Spleen (tissue), 11 donors: ENCODE measurements around the gene TRA2A. TPM values are rescaled to one million over a fixed set of nuclear protein-coding genes. Genes with fewer than 3 reads are reported as not detected.
"Not testable (repeated sequence)": the region's sequence is repeated elsewhere in the genome, so short reads cannot be mapped to it uniquely, and the experiment has no call there.

Source experiments
- DNase-seq: peaks from one replicate; pipeline ENCODE4 v3.0.0-alpha.2; 2020
- H3K27ac ChIP-seq, 8 donors: fragments of 200-600 bp; sonication (generic) in 7 of 8; 1 replicate in 4 of 8; 2 replicates in 4 of 8; pipeline versions ENCODE4 v1.5.0 to v1.8.0; 2016 to 2021; ENCODE audit warnings: inconsistent platforms in 4 of 8, mild to moderate bottlenecking in 4 of 8, moderate library complexity in 1 of 8
- H3K27me3 ChIP-seq, 7 donors: fragments of 200-600 bp; sonication (generic) in 6 of 7; replicated peaks in 1 of 7; 1 replicate in 4 of 7; 2 replicates in 3 of 7; pipeline versions ENCODE4 v1.5.0 to v1.8.0; 2016 to 2021; ENCODE audit warnings: inconsistent platforms in 3 of 7, mild to moderate bottlenecking in 1 of 7
- H3K36me3 ChIP-seq, 6 donors: fragments of 200-600 bp; sonication (generic) in 5 of 6; 1 replicate in 4 of 6; 2 replicates in 2 of 6; pipeline versions ENCODE4 v1.5.0 to v1.8.0; 2016 to 2021; ENCODE audit warnings: inconsistent platforms in 2 of 6
- H3K4me1 ChIP-seq, 6 donors: fragments of 200-600 bp; sonication (generic) in 5 of 6; 1 replicate in 3 of 6; 2 replicates in 3 of 6; pipeline versions ENCODE4 v1.5.0 to v1.8.0; 2016 to 2021; ENCODE audit warnings: inconsistent platforms in 3 of 6
- H3K4me3 ChIP-seq, 8 donors: fragments of 200-600 bp; sonication (generic) in 7 of 8; 1 replicate in 4 of 8; 2 replicates in 4 of 8; pipeline versions ENCODE4 v1.5.0 to v1.8.0; 2016 to 2021; ENCODE audit warnings: inconsistent platforms in 4 of 8, mild to moderate bottlenecking in 4 of 8, moderate library complexity in 2 of 8
- H3K9me3 ChIP-seq, 8 donors: fragments of 200-600 bp; sonication (generic) in 7 of 8; 1 replicate in 4 of 8; 2 replicates in 4 of 8; pipeline versions ENCODE4 v1.5.0 to v1.8.0; 2016 to 2021; ENCODE audit warnings: inconsistent platforms in 4 of 8
- POLR2A ChIP-seq, 3 donors: fragments of 450-650 bp; IDR thresholded peaks; one replicate each; pipeline ENCODE4 v1.5.1; 2017; ENCODE audit warnings: antibody characterized with exemption in 3 of 3, mild to moderate bottlenecking in 1 of 3
- POLR2AphosphoS5 ChIP-seq, 3 donors: sonication (generic); formaldehyde crosslinking; IDR thresholded peaks; one replicate each; pipeline ENCODE4 v1.5.1; 2017; ENCODE audit warnings: antibody characterized with exemption in 3 of 3
- WGBS, 5 donors: extraction: QIAGEN DNeasy Blood & Tissue Kit in 3 of 5; methylation state at CpG; one replicate each; pipeline versions ENCODE4 v1.1.5 to v1.1.7; 2013 to 2018; 5-methylcytosine and 5-hydroxymethylcytosine counted together
- intact Hi-C: fragments of 100-400 bp; cut with DNase I; formaldehyde crosslinking; loops from one replicate; pipeline ENCODE4 v1.15.0; 2023; ENCODE audit warnings: low total_unique reads
- polyA plus RNA-seq, 3 donors: library from polyadenylated mRNA; stranded (reverse); fragments of 200-250 nt; gene quantifications; one replicate each; pipeline ENCODE4 v1.2.1, GENCODE V29; 2013
- total RNA-seq, 7 donors: library from RNA; depleted of rRNA in 3 of 7; stranded (reverse); fragments of >200 nt in 3 of 7; fragmentation: NEBNext Ultra II Directional in 4 of 7; extraction: Animal tissue kit (Norgen Biotek cat#: 25700) in 4 of 7; gene quantifications; one replicate each; pipeline versions ENCODE4 v1.1.0 to v1.2.1, GENCODE V29; 2016 to 2021
- TF ChIP-seq, protein P1 (sequence below), 11 experiments: fragments of 200-600 bp in 7 of 11; fragments of 450-650 bp in 4 of 11; sonication (generic) in 4 of 11; IDR thresholded peaks in 8 of 11; conservative IDR thresholded peaks in 3 of 11; 1 replicate in 7 of 11; 2 replicates in 4 of 11; pipeline versions ENCODE4 v1.4.0 to v1.8.0; 2016 to 2021; ENCODE audit warnings: antibody characterized with exemption in 11 of 11, inconsistent platforms in 4 of 11, mild to moderate bottlenecking in 1 of 11
- donor health status: healthy with polysubstance abuse.
- donor health status: DM: no; HTN: no; CAD: no; lungs with moderate emphysema.
- donor health status: DM: no; HTN: no; CAD: no.
- donor health status: Bipolar disorder and iron deficiency.
- donor health status: healthy.
- donor health status: DM: no; HTN: no; CAD: no.
- donor health status: DM: yes; HTN: yes; CAD: no.

Gene TRA2A
- total and polyA plus RNA-seq, 10 donors, result 59.2 to 98.7 (median 87.6) TPM

DNA sequence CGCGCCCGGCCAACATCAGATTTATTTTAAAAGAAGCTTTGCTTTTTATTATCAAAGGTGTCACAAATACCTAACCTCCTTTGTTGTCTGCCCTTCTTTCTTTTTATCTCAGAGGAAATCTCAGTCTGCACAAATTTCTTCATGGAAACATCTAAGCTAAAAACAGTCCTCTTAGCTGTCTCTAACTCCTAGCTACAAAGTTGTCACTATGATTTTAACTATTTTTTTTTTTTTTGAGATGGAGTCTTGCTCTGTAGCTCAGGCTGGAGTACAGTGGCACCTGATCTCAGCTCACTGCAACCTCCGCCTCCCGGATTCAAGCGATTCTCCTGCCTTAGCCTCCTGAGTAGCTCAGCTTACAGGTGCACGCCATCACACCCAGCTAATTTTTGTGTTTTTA lies 7.3 kb downstream of the TRA2A start:
- DNase-seq, result no peak
- intact Hi-C loops, result no loop called here
- no peaks in the 10 kb centered on the region for H3K27me3 ChIP-seq
- H3K27ac ChIP-seq, result no peak overlapping the region
- 86 to 95% (median 91%) methylated on average over 7 of the region's 7 CpGs for WGBS, 5 donors
- TF ChIP-seq, protein P1, sequence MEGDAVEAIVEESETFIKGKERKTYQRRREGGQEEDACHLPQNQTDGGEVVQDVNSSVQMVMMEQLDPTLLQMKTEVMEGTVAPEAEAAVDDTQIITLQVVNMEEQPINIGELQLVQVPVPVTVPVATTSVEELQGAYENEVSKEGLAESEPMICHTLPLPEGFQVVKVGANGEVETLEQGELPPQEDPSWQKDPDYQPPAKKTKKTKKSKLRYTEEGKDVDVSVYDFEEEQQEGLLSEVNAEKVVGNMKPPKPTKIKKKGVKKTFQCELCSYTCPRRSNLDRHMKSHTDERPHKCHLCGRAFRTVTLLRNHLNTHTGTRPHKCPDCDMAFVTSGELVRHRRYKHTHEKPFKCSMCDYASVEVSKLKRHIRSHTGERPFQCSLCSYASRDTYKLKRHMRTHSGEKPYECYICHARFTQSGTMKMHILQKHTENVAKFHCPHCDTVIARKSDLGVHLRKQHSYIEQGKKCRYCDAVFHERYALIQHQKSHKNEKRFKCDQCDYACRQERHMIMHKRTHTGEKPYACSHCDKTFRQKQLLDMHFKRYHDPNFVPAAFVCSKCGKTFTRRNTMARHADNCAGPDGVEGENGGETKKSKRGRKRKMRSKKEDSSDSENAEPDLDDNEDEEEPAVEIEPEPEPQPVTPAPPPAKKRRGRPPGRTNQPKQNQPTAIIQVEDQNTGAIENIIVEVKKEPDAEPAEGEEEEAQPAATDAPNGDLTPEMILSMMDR (IDR thresholded peaks at IDR 0.05 in 8 of 11, conservative IDR thresholded peaks at IDR 0.05 in 3 of 11), result no peak
- TF ChIP-seq POLR2A (IDR thresholded peaks at IDR 0.05) (no peak), POLR2AphosphoS5 (IDR thresholded peaks at IDR 0.05) (no peak)
- H3K36me3 ChIP-seq, result peaks cover 0 to 29% (median 26%) of the 10 kb centered on the region in 6 donors
- peaks cover 34 to 83% (median 67%) of the 10 kb centered on the region in 6 donors for H3K4me1 ChIP-seq
- no peaks in the 10 kb centered on the region for H3K9me3 ChIP-seq
- no peak overlapping the region for H3K4me3 ChIP-seq

DNA sequence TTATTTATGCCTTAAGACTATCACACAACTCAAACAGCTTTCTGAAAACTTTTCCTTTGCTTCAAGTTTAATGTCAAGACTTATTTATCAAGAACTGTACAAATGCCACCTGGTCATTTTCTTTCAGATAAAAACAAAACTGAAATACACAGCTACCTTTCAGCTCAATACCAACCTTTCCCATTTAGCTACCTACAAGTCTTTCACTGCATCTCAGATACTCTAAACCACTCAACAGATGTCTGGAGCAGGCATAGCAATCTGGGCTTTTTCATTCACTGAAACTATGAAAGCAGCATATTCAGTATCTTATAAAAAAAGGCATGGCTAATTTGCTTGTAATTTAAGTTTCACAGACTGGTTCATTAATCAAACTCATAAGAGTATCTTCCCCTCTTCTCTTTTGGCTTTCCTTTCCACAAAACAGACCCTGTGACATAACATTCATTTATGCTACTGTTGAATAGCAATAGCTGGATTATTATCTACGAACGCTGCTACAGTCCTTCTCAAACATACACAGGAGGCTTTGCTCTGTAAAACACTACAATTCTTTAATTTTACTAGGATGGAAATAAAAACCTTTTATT lies 8.2 kb downstream of the TRA2A start:
- TF ChIP-seq POLR2A (IDR thresholded peaks at IDR 0.05) (no peak), POLR2AphosphoS5 (IDR thresholded peaks at IDR 0.05) (no peak)
- TF ChIP-seq, protein P1 (IDR thresholded peaks at IDR 0.05 in 8 of 11, conservative IDR thresholded peaks at IDR 0.05 in 3 of 11), result no peak
- H3K4me1 ChIP-seq, result peaks cover 31 to 75% (median 58%) of the 10 kb centered on the region in 6 donors
- H3K36me3 ChIP-seq, result peaks cover 0 to 38% (median 35%) of the 10 kb centered on the region in 6 donors
- no peak for DNase-seq
- H3K27me3 ChIP-seq, result no peaks in the 10 kb centered on the region
- no peak overlapping the region for H3K4me3 ChIP-seq
- no peaks in the 10 kb centered on the region for H3K9me3 ChIP-seq
- WGBS, 5 donors, result 65 to 84% (median 76%) methylated on average over 2 of the region's 2 CpGs
- no peak overlapping the region for H3K27ac ChIP-seq
- intact Hi-C loops, result no loop called here

DNA sequence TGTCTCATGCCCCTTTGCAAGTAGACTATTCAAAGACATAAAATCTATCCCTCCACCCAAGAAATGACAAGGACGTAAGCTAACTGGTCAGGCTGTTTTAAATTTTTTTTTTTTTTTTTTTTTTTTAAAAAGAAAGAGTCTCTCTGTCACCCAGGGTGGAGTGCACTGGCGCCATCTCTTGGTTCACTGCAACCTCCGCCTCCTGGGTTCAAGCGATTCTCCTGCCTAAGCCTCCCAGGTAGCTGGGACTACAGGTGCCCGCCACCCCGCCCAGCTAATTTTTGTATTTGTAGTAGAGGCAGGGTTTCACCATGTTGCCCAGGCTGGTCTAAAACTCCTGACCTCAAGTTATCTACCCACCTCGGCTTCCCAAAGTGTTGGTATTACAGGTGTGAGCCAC lies 11.2 kb downstream of the TRA2A start:
- H3K27ac ChIP-seq, result no peak overlapping the region
- no peak for DNase-seq
- H3K27me3 ChIP-seq, result no peaks in the 10 kb centered on the region
- H3K9me3 ChIP-seq, result no peaks in the 10 kb centered on the region
- intact Hi-C loops, result no loop called here
- H3K36me3 ChIP-seq, result peaks cover 5 to 68% (median 64%) of the 10 kb centered on the region in 6 donors
- WGBS, 5 donors, result 93 to 95% (median 94%) methylated on average over 7 of the region's 7 CpGs
- no peak for TF ChIP-seq POLR2A (IDR thresholded peaks at IDR 0.05)
- TF ChIP-seq POLR2AphosphoS5 (IDR thresholded peaks at IDR 0.05), result no peak
- TF ChIP-seq, protein P1 (IDR thresholded peaks at IDR 0.05 in 8 of 11, conservative IDR thresholded peaks at IDR 0.05 in 3 of 11), result no peak
- no peak overlapping the region for H3K4me3 ChIP-seq
- peaks cover 15 to 46% (median 28%) of the 10 kb centered on the region in 6 donors for H3K4me1 ChIP-seq

DNA sequence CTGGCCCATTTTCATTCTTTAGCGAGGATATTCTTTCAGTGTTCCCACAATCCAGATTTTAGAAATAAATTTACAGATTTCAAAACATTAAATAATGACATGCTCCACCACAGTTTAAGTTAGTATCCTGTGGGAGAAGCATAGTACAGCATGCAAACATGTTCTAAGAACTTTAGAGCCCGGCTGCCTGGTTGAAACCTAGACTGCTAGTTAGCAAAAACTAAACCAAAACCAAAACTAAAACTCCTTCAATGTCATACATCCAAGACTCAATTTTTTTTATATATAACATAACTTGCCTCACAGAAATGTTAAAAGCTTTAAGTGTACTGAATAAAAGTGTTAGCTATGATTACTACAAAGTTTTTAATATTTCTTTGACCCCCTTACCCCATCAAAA lies 17.0 kb downstream of the TRA2A start:
- H3K9me3 ChIP-seq, result no peaks in the 10 kb centered on the region
- H3K4me3 ChIP-seq, result no peak overlapping the region
- H3K27me3 ChIP-seq, result no peaks in the 10 kb centered on the region
- no peak for DNase-seq
- no peak for TF ChIP-seq POLR2A (IDR thresholded peaks at IDR 0.05)
- TF ChIP-seq, protein P1 (IDR thresholded peaks at IDR 0.05 in 8 of 11, conservative IDR thresholded peaks at IDR 0.05 in 3 of 11), result no peak
- TF ChIP-seq POLR2AphosphoS5 (IDR thresholded peaks at IDR 0.05), result no peak
- H3K27ac ChIP-seq, result no peak overlapping the region
- H3K36me3 ChIP-seq, result peaks cover 5 to 100% (median 96%) of the 10 kb centered on the region in 6 donors
- H3K4me1 ChIP-seq, result peaks cover 0 to 5% (median 0%) of the 10 kb centered on the region in 6 donors
- 74 to 91% (median 82%) methylated on average over 2 of the region's 2 CpGs for WGBS, 5 donors
- intact Hi-C loops, result no loop called here

DNA sequence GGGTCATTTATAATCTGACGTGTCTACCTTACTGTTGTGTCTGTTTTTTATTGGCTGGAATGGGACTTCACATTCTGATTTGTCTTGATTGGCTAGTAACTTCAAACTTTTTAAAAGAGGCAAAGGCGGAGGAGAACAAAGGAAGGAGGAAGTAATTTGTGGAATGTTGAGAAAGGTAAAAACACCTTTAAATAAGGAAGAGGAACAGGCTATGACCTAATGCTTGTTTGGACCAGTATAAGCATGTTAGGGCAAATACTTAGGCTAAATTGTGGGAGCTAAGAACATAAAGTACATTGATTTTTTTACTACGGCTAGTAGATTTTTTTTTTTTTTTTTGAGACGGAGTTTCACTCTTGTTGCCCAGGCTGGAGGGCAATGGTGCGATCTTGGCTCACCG lies 18.0 kb downstream of the TRA2A start:
- H3K27ac ChIP-seq, H3K27me3 ChIP-seq, H3K9me3 ChIP-seq, H3K4me1 ChIP-seq, H3K4me3 ChIP-seq, DNase-seq, intact Hi-C loops: not testable (repeated sequence)
- peaks cover 5 to 100% (median 96%) of the 10 kb centered on the region in 6 donors for H3K36me3 ChIP-seq
- WGBS, 5 donors, result 89 to 94% (median 90%) methylated on average over 6 of the region's 6 CpGs
